GM12878 (cell line): ENCODE data around the gene SYPL1. TPM values are rescaled to one million over a fixed set of nuclear protein-coding genes. Genes with fewer than 3 reads are reported as not detected.

ENCODE experiments used
- ATAC-seq: fragments of 200-7000 bp; cut with Tn5 transposase; 3 replicates; pipeline ENCODE4 v1.9.1; 2020; ENCODE audit warnings: mild to moderate bottlenecking, moderate library complexity
- BruUV-seq: library from RNA; stranded (reverse); fragments of 400-500 nt; replicated peaks from 2 replicates; lab custom pipeline; 2021; lab: Mats Ljungman, UMichigan
- CTCF ChIA-PET: fragments of 300-600 bp; sonication (Branson Sonifier 250); formaldehyde crosslinking; extraction: SDS; loops from one replicate; lab custom pipeline; 2021; ENCODE audit warnings: inconsistent platforms; lab: Yijun Ruan, JAX
- POLR2A ChIA-PET: fragments of 350-600 bp; formaldehyde crosslinking; extraction: SDS; loops from one replicate; lab custom pipeline; 2021; ENCODE audit warnings: inconsistent platforms; lab: Charles Lee
- RAD21 ChIA-PET: fragments of 300-600 bp; sonication (Branson Sonifier 250); formaldehyde crosslinking; loops from one replicate; lab custom pipeline; 2023; ENCODE audit warnings: antibody characterized with exemption; ENCODE audit not compliant: unreplicated experiment; lab: Charles Lee
- SMC1A ChIA-PET: fragments of 300-600 bp; sonication (Branson Sonifier 250); formaldehyde crosslinking; loops from one replicate; lab custom pipeline; 2023; ENCODE audit not compliant: unreplicated experiment, uncharacterized antibody; lab: Charles Lee
- DNase-seq: peaks from one replicate; pipeline ENCODE4 v3.0.0-alpha.2; 2011; ENCODE audit warnings: low read depth, low spot score
- FAIRE-seq: peaks from 3 replicates; lab custom pipeline; 2011; peaks lifted over from hg19 to GRCh38; lab: Jason Lieb, UNC
- H2AFZ ChIP-seq: 2 replicates; pipeline ENCODE4 v1.6.0; 2011; ENCODE audit warnings: low read depth, low read length, control low read depth; ENCODE audit not compliant: control insufficient read depth
- H3K27ac ChIP-seq: 2 replicates; pipeline ENCODE4 v1.5.1; 2011; ENCODE audit warnings: control low read depth; ENCODE audit not compliant: control insufficient read depth, insufficient read depth
- H3K27me3 ChIP-seq, 2 experiments: replicated peaks in 1 of 2; 2 replicates each; pipeline versions ENCODE4 v1.6.0 to v1.6.1; 2011; ENCODE audit warnings: low read length in 1 of 2; ENCODE audit not compliant: control insufficient read depth in 2 of 2, insufficient read depth in 2 of 2
- H3K36me3 ChIP-seq, 2 experiments: 2 replicates each; pipeline ENCODE4 v1.5.1; 2011; ENCODE audit warnings: low read length in 1 of 2; ENCODE audit not compliant: control insufficient read depth in 2 of 2, insufficient read depth in 2 of 2
- H3K4me1 ChIP-seq: 2 replicates; pipeline ENCODE4 v1.6.1; 2011; ENCODE audit warnings: mild to moderate bottlenecking, low read length, moderate library complexity, mixed read lengths; ENCODE audit not compliant: control insufficient read depth, insufficient read depth
- H3K4me2 ChIP-seq: 2 replicates; pipeline ENCODE4 v1.6.0; 2011; ENCODE audit warnings: control low read depth; ENCODE audit not compliant: control insufficient read depth, insufficient read depth
- H3K4me3 ChIP-seq: fragments of 200-600 bp; sonication (generic); 2 replicates; pipeline ENCODE4 v1.5.1; 2016
- H3K79me2 ChIP-seq: 2 replicates; pipeline ENCODE4 v1.6.0; 2011; ENCODE audit warnings: low read length; ENCODE audit not compliant: control insufficient read depth, insufficient read depth
- H3K9ac ChIP-seq: 2 replicates; pipeline ENCODE4 v1.8.0; 2011; ENCODE audit warnings: low read length, control low read depth, mixed read lengths; ENCODE audit not compliant: control insufficient read depth, insufficient read depth
- H3K9me3 ChIP-seq: replicated peaks from 3 replicates; pipeline ENCODE4 v1.5.1; 2011; ENCODE audit warnings: mild to moderate bottlenecking, low read length; ENCODE audit not compliant: control insufficient read depth, insufficient read depth
- H4K20me1 ChIP-seq: 2 replicates; pipeline ENCODE4 v1.6.0; 2011; ENCODE audit not compliant: control insufficient read depth, insufficient read depth
- BRCA1 ChIP-seq: IDR thresholded peaks from 2 replicates; pipeline ENCODE4 v1.6.1; 2011; ENCODE audit warnings: low read depth, low read length, improper control_type of control experiment
- ETV6 ChIP-seq, 2 experiments: fragments of 450-650 bp in 1 of 2; IDR thresholded peaks in 1 of 2; conservative IDR thresholded peaks in 1 of 2; 2 replicates each; pipeline ENCODE4 v1.6.1; 2014; ENCODE audit warnings: antibody characterized with exemption in 1 of 2, borderline replicate concordance in 1 of 2, low read depth in 1 of 2, mild to moderate bottlenecking in 1 of 2, moderate library complexity in 1 of 2
- IRF5 ChIP-seq: fragments of 450-650 bp; IDR thresholded peaks from 2 replicates; pipeline ENCODE4 v1.6.1; 2017; ENCODE audit warnings: borderline replicate concordance
- NFYB ChIP-seq: IDR thresholded peaks from 2 replicates; pipeline ENCODE4 v1.6.1; 2011; ENCODE audit warnings: low read depth, mild to moderate bottlenecking, low read length, improper control_type of control experiment, moderate library complexity; ENCODE audit not compliant: insufficient read depth
- RCOR1 ChIP-seq: conservative IDR thresholded peaks from 2 replicates; pipeline ENCODE4 v1.6.1; 2012; ENCODE audit warnings: low read depth, low read length, improper control_type of control experiment
- TARDBP ChIP-seq: IDR thresholded peaks from 2 replicates; pipeline ENCODE4 v1.6.1; 2016; ENCODE audit warnings: borderline replicate concordance
- ZNF207 ChIP-seq: fragments of 450-650 bp; IDR thresholded peaks from 2 replicates; pipeline ENCODE4 v1.6.1; 2014; ENCODE audit warnings: antibody characterized with exemption, mild to moderate bottlenecking, borderline replicate concordance
- WGBS: methylation state at CpG from one replicate; pipeline ENCODE4 v1.1.6; 2016; ENCODE audit warnings: low lambda C conversion rate; ENCODE audit not compliant: insufficient replicate concordance, insufficient coverage; ENCODE audit errors: missing lambda C conversion rate; 5-methylcytosine and 5-hydroxymethylcytosine counted together
- in situ Hi-C: fragments of 300-500 bp; cut with MboI; formaldehyde crosslinking; loops from 9 replicates; pipeline ENCODE4 v1.14.3; 2018; ENCODE audit warnings: mixed read lengths
- intact Hi-C: fragments of 100-400 bp; cut with micrococcal nuclease; formaldehyde crosslinking; loops from one replicate; pipeline ENCODE4 v1.14.2; 2022; ENCODE audit not compliant: unreplicated experiment
- polyA plus RNA-seq, 11 experiments: library from polyadenylated mRNA; depleted of rRNA in 4 of 11; unstranded in 6 of 11; stranded (reverse) in 5 of 11; fragments of >200 nt; fragmentation: Nextera tagmentation in 4 of 11; fragmentation: Illumina TruSeq in 1 of 11; extraction: Ambion mirVana in 4 of 11; extraction: Trizol in 1 of 11; gene quantifications; 1 replicate in 1 of 11; 2 replicates in 10 of 11; pipeline versions ENCODE4 v1.2.1 to v1.2.3, GENCODE V29; 2011 to 2016; ENCODE audit warnings: inconsistent platforms in 2 of 11, missing spikeins in 2 of 11, low read depth in 1 of 11
- total RNA-seq, 4 experiments: library from RNA; depleted of rRNA in 3 of 4; stranded (reverse); fragments of >200 nt in 3 of 4; fragmentation: Illumina TruSeq in 1 of 4; extraction: Trizol in 1 of 4; gene quantifications; 2 replicates each; pipeline versions ENCODE4 v1.2.1 to v1.2.3, GENCODE V29; 2013 to 2021

The SYPL1 gene
- total and polyA plus RNA-seq, 10 of the 15 experiments (the other 5 are each of a cell fraction or from before 2014, with no cell fraction given), result 34.5 to 177 (median 87.3) TPM

- ChIA-PET POLR2A (no interaction called here), CTCF (interaction anchor here (1.5 to 1.6 kb wide), 2 partner anchors 12 to 82 kb away, joined by 4 to 6 read pairs; no protein-coding TSS in a partner anchor)
Measured at GRCh38 chr7:106125417-106125816, 13.3 kb upstream of the SYPL1 start.

More at GRCh38 chr7:106125417-106125816, 13.3 kb upstream of the SYPL1 start:
- Histone ChIP-seq H3K36me3 (no peaks in the 10 kb centered on the region), H3K4me2 (no peak overlapping the region), H2AFZ (no peak overlapping the region), H4K20me1 (no peaks in the 10 kb centered on the region), H3K27ac (no peak overlapping the region), H3K27me3 (peaks cover 0 to 2% of the 10 kb centered on the region in 2 experiments; a peak in 2 of 4 replicates), H3K9me3 (no peaks in the 10 kb centered on the region), H3K4me3 (no peak overlapping the region), H3K9ac (no peak overlapping the region), H3K79me2 (no peaks in the 10 kb centered on the region), H3K4me1 (no peaks in the 10 kb centered on the region)
- ATAC-seq (no peak), DNase-seq (no peak), FAIRE-seq (no peak)
- in situ Hi-C loops, result no loop called here
- TF ChIP-seq ZNF207, result no peak
- TF ChIP-seq NFYB, result no peak
- no peak for TF ChIP-seq TARDBP
- no peak for TF ChIP-seq ETV6 (conservative IDR thresholded peaks at IDR 0.05 in 1 of 2, IDR thresholded peaks at IDR 0.05 in 1 of 2; ENCODE audit: borderline replicate concordance in 1 of 2, low read depth in 1 of 2)
- TF ChIP-seq RCOR1, result no peak
- TF ChIP-seq BRCA1, result no peak
- no peak for TF ChIP-seq IRF5
- SMC1A ChIA-PET, result interaction anchor here (0.8 to 2.6 kb wide), 6 partner anchors 9 to 66 kb away, joined by 3 to 8 read pairs (median 3); partner anchors contain the start of gene SYPL1
- BruUV-seq, result no TSS peak
- intact Hi-C loops, result no loop called here
- WGBS, result 59% methylated on average over 4 of the region's 4 CpGs
- RAD21 ChIA-PET, result interaction anchor here (1.4 kb wide), 1 partner anchor 29 kb away, joined by 3 read pairs; no protein-coding TSS in a partner anchor
